Body of pancreas (tissue), 4 donors: ENCODE measurements around the gene SLC24A3. TPM values are rescaled to one million over a fixed set of nuclear protein-coding genes. Genes with fewer than 3 reads are reported as not detected.

ENCODE experiments used
- ATAC-seq: fragments of 150-250 bp; one replicate; pipeline ENCODE4 v1.9.1; 2016
- DNase-seq, 4 donors: peaks; one replicate each; pipeline ENCODE4 v3.0.0-alpha.2; 2019
- H3K27ac ChIP-seq, 4 donors: fragments of 200-600 bp; sonication (generic); 1 replicate in 3 of 4; 2 replicates in 1 of 4; pipeline versions ENCODE4 v1.5.1 to v1.6.1; 2016 to 2019; ENCODE audit warnings: mild to moderate bottlenecking in 1 of 4, mixed read lengths in 1 of 4, moderate library complexity in 1 of 4
- H3K27me3 ChIP-seq, 2 donors: fragments of 200-600 bp; sonication (generic); one replicate each; pipeline ENCODE4 v1.6.0; 2016; ENCODE audit warnings: mild to moderate bottlenecking in 1 of 2
- H3K36me3 ChIP-seq, 2 donors: fragments of 200-600 bp; sonication (generic); replicated peaks in 1 of 2; 2 replicates each; pipeline ENCODE4 v1.5.1; 2016; ENCODE audit warnings: low read depth in 2 of 2; ENCODE audit not compliant: insufficient read depth in 1 of 2
- H3K4me1 ChIP-seq: fragments of 200-600 bp; sonication (generic); one replicate; pipeline ENCODE4 v1.6.0; 2016
- H3K4me3 ChIP-seq, 2 donors: fragments of 200-600 bp; sonication (generic); 1 replicate in 1 of 2; 2 replicates in 1 of 2; pipeline ENCODE4 v1.5.1; 2016 to 2019
- H3K9me3 ChIP-seq, 3 donors: fragments of 200-600 bp; sonication (generic); 1 replicate in 2 of 3; 2 replicates in 1 of 3; pipeline ENCODE4 v1.5.1; 2016
- CTCF ChIP-seq, 7 experiments: fragments of 450-650 bp in 4 of 7; fragments of 200-600 bp in 3 of 7; sonication (generic) in 3 of 7; IDR thresholded peaks; one replicate each; pipeline ENCODE4 v1.5.1; 2016 to 2019; ENCODE audit warnings: antibody characterized with exemption in 7 of 7
- POLR2A ChIP-seq, 3 donors: fragments of 450-650 bp; IDR thresholded peaks; one replicate each; pipeline ENCODE4 v1.6.1; 2016; ENCODE audit warnings: antibody characterized with exemption in 3 of 3, mild to moderate bottlenecking in 2 of 3
- WGBS, 2 donors: methylation state at CpG; one replicate each; pipeline ENCODE4 v1.1.5; 2017; 5-methylcytosine and 5-hydroxymethylcytosine counted together
- intact Hi-C: fragments of 100-400 bp; cut with DNase I; formaldehyde crosslinking; loops from one replicate; pipeline ENCODE4 v1.15.1; 2023
- total RNA-seq, 2 donors: library from RNA; depleted of rRNA; stranded (reverse); fragments of >200 nt; gene quantifications; one replicate each; pipeline ENCODE4 v1.1.0, GENCODE V29; 2016

The SLC24A3 gene
- total RNA-seq, 2 donors from 2014 or later = 0.66 to 1.0 TPM

GRCh38 chr20:19335916-19336315, 123.5 kb downstream of the SLC24A3 start:
- Histone ChIP-seq H3K9me3 (no peaks in the 10 kb centered on the region), H3K36me3 (no peaks in the 10 kb centered on the region), H3K27me3 (no peaks in the 10 kb centered on the region), H3K4me3 (no peak overlapping the region), H3K27ac (no peak overlapping the region), H3K4me1 (no peaks in the 10 kb centered on the region)
- intact Hi-C loops = no loop called here
- no peak for ATAC-seq
- TF ChIP-seq POLR2A (IDR thresholded peaks at IDR 0.05) (no peak), CTCF (IDR thresholded peaks at IDR 0.05) (no peak)
- no peak for DNase-seq
- 22 to 43% methylated on average over 2 of the region's 2 CpGs for WGBS, 2 donors

DNA sequence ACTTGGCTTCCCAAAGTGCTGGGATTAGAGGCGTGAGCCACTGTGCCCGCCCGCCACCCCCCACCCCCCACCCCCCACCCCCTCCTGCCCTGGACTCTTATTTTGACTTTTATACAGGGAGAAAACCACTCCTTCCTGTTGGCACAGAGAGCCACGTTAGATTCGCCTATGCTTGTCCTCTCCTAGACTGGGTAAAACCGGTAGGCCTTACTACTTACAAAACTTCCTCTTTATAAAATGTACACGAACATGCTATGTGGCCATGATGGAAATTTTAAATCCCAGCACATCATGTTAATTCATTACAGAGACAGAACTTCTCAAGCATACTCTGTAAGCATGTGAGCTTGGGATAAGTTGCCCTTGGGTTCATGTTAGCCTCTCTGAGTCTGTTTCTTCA, 124.2 kb downstream of the SLC24A3 start:
- intact Hi-C loops = no loop called here
- no peak for DNase-seq
- H3K27me3 ChIP-seq = no peaks in the 10 kb centered on the region

DNA sequence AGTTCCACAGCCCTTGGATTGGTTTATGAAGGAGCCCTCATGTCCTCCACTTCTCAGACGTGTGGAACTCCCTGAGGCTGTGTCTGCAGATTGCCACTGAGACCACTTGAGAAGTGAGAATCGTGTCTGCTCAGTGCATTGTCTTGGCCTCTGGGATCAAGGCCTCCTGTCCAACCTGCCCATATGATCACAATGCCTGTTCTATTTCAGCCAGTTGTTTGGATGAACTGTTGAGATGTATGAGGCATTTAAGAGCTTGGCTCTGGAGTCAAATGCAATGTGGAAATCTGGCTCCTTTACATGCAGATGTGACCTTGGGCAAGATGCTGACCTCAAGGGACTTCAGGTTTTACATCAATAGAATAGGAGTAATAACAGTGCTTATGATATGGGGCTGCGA, 125.9 kb downstream of the SLC24A3 start:
- H3K27me3 ChIP-seq = no peaks in the 10 kb centered on the region
- H3K27ac ChIP-seq = no peak overlapping the region
- no peaks in the 10 kb centered on the region for H3K36me3 ChIP-seq
- 66 to 69% methylated on average over 3 of the region's 3 CpGs for whole genome bisulfite sequencing, 2 donors
- no peak for DNase-seq
- no peak overlapping the region for H3K4me3 ChIP-seq
- TF ChIP-seq POLR2A (IDR thresholded peaks at IDR 0.05) (no peak), CTCF (IDR thresholded peaks at IDR 0.05) (no peak)
- intact Hi-C loops = no loop called here
- no peak for ATAC-seq
- H3K4me1 ChIP-seq = no peaks in the 10 kb centered on the region
- no peaks in the 10 kb centered on the region for H3K9me3 ChIP-seq

More for the DNA sequence above, 124.2 kb downstream of the SLC24A3 start:
- no peaks in the 10 kb centered on the region for H3K36me3 ChIP-seq
- H3K9me3 ChIP-seq = no peaks in the 10 kb centered on the region
- no peak overlapping the region for H3K4me3 ChIP-seq
- H3K27ac ChIP-seq = no peak overlapping the region
- TF ChIP-seq CTCF (IDR thresholded peaks at IDR 0.05) = no peak
- no peak for TF ChIP-seq POLR2A (IDR thresholded peaks at IDR 0.05)
- WGBS, 2 donors = 60 to 68% methylated on average over 7 of the region's 7 CpGs
- ATAC-seq = no peak
- H3K4me1 ChIP-seq = no peaks in the 10 kb centered on the region

DNA sequence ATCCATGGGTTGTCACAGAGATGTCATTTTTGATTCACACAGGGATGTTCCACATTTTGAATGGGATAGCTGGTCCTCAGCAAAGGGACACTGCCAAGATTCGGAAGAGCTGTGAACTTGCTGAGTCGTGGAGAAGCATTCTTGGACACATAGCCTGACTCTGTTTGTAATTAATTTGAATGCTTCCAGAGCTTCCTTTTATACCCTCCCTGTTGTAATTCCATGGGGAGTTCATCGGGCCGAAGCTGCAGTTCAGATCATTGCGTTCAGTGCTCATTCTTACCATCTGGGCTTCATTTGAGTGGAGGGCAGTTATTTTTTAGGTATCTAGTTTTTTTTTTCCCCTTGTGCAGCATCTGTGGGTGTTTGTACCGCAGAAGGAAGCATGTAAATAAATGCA, 126.5 kb downstream of the SLC24A3 start:
- Histone ChIP-seq H3K36me3 (no peaks in the 10 kb centered on the region), H3K4me1 (no peaks in the 10 kb centered on the region), H3K27ac (no peak overlapping the region), H3K9me3 (no peaks in the 10 kb centered on the region), H3K27me3 (no peaks in the 10 kb centered on the region), H3K4me3 (no peak overlapping the region)
- ATAC-seq = no peak
- intact Hi-C loops = no loop called here
- WGBS, 2 donors = 69 to 78% methylated on average over 6 of the region's 6 CpGs
- no peak for DNase-seq
- no peak for TF ChIP-seq POLR2A (IDR thresholded peaks at IDR 0.05)
- TF ChIP-seq CTCF (IDR thresholded peaks at IDR 0.05) = no peak

- no peaks in the 10 kb centered on the region for H3K36me3 ChIP-seq
- TF ChIP-seq CTCF (IDR thresholded peaks at IDR 0.05) = no peak
- TF ChIP-seq POLR2A (IDR thresholded peaks at IDR 0.05) = no peak
- H3K4me1 ChIP-seq = no peaks in the 10 kb centered on the region
- ATAC-seq = no peak
- no peak overlapping the region for H3K27ac ChIP-seq
- 19 to 26% methylated on average over 3 of the region's 3 CpGs for whole genome bisulfite sequencing, 2 donors
- no peak overlapping the region for H3K4me3 ChIP-seq
- no peaks in the 10 kb centered on the region for H3K27me3 ChIP-seq
- DNase-seq = no peak
- intact Hi-C loops = no loop called here
- H3K9me3 ChIP-seq = no peaks in the 10 kb centered on the region
These were observed 129.1 kb downstream of the SLC24A3 start for GRCh38 chr20:19341348-19342053.
